SK-N-SH (cell line): ENCODE data around the gene UEVLD. TPM values are rescaled to one million over a fixed set of nuclear protein-coding genes. Genes with fewer than 3 reads are reported as not detected.

Experiments
- CTCF ChIA-PET: fragments of 300-600, 350-600 bp; formaldehyde crosslinking; extraction: SDS; loops from one replicate; lab custom pipeline; 2021; lab: Yijun Ruan, JAX
- POLR2A ChIA-PET: fragments of 350-600 bp; sonication (Branson Sonifier 250); formaldehyde crosslinking; extraction: SDS; loops from one replicate; lab custom pipeline; 2020; ENCODE audit warnings: antibody characterized with exemption, inconsistent platforms; lab: Yijun Ruan, JAX
- DNase-seq: peaks from one replicate; pipeline ENCODE4 v3.0.0; 2012
- H2AFZ ChIP-seq: fragments of 200-600 bp; sonication (generic); 2 replicates; pipeline ENCODE4 v1.8.1; 2016; ENCODE audit warnings: antibody characterized with exemption, mild to moderate bottlenecking, low read depth
- H3F3A ChIP-seq: fragments of 200-600 bp; sonication (generic); replicated peaks from 2 replicates; pipeline ENCODE3; 2016; ENCODE audit warnings: antibody characterized with exemption, mild to moderate bottlenecking; ENCODE audit not compliant: insufficient read depth
- H3K27ac ChIP-seq, 2 experiments: fragments of 200-500 bp in 1 of 2; fragments of 200-600 bp in 1 of 2; sonication (Bioruptor generic) in 1 of 2; sonication (generic), shearing (Covaris generic) in 1 of 2; 2 replicates each; pipeline versions ENCODE4 v1.5.1 to v1.6.1; 2014 to 2016; ENCODE audit warnings: low read depth in 2 of 2, inconsistent platforms in 1 of 2, low read length in 1 of 2, mild to moderate bottlenecking in 1 of 2, mixed read lengths in 1 of 2
- H3K27me3 ChIP-seq: fragments of 200-600 bp; sonication (generic), shearing (Covaris generic); 2 replicates; pipeline ENCODE4 v1.6.1; 2016; ENCODE audit warnings: mixed run types; ENCODE audit not compliant: insufficient read depth
- H3K36me3 ChIP-seq, 2 experiments: fragments of 200-500 bp in 1 of 2; fragments of 200-600 bp in 1 of 2; sonication (Bioruptor generic) in 1 of 2; sonication (generic) in 1 of 2; replicated peaks in 1 of 2; 2 replicates each; pipeline versions ENCODE3 to v1.5.1; 2014 to 2016; ENCODE audit warnings: low read length in 1 of 2, mild to moderate bottlenecking in 1 of 2; ENCODE audit not compliant: insufficient read depth in 2 of 2, control insufficient read depth in 1 of 2
- H3K4me1 ChIP-seq, 2 experiments: fragments of 200-500 bp in 1 of 2; fragments of 200-600 bp in 1 of 2; sonication (Bioruptor generic) in 1 of 2; sonication (generic), shearing (Covaris generic) in 1 of 2; 2 replicates each; pipeline versions ENCODE4 v1.5.1 to v1.6.1; 2014 to 2016; ENCODE audit warnings: low read depth in 1 of 2, low read length in 1 of 2, mixed run types in 1 of 2; ENCODE audit not compliant: insufficient read depth in 2 of 2, control insufficient read depth in 1 of 2
- H3K4me2 ChIP-seq: fragments of 200-600 bp; sonication (generic), shearing (Covaris generic); 2 replicates; pipeline ENCODE4 v1.6.1; 2017; ENCODE audit warnings: mixed run types
- H3K4me3 ChIP-seq, 2 experiments: fragments of 200-500 bp in 1 of 2; fragments of 200-600 bp in 1 of 2; sonication (Bioruptor generic) in 1 of 2; sonication (generic), shearing (Covaris generic) in 1 of 2; 2 replicates each; pipeline versions ENCODE4 v1.5.1 to v1.8.1; 2014 to 2016; ENCODE audit warnings: low read depth in 2 of 2, inconsistent platforms in 1 of 2, low read length in 1 of 2, mild to moderate bottlenecking in 1 of 2, mixed read lengths in 1 of 2, moderate library complexity in 1 of 2
- H3K79me2 ChIP-seq: fragments of 200-600 bp; sonication (generic); 2 replicates; pipeline ENCODE4 v1.8.1; 2017; ENCODE audit warnings: mild to moderate bottlenecking; ENCODE audit not compliant: insufficient read depth
- H3K9ac ChIP-seq: fragments of 200-600 bp; sonication (generic); 2 replicates; pipeline ENCODE4 v1.6.1; 2017; ENCODE audit warnings: mixed run types
- H3K9me2 ChIP-seq: fragments of 200-600 bp; sonication (generic); 2 replicates; pipeline ENCODE4 v1.6.1; 2017; ENCODE audit warnings: mixed run types
- H3K9me3 ChIP-seq: fragments of 200-600 bp; sonication (generic); 2 replicates; pipeline ENCODE4 v1.6.1; 2017; ENCODE audit warnings: mixed run types, mild to moderate bottlenecking, moderate library complexity
- H4K20me1 ChIP-seq: fragments of 200-600 bp; sonication (generic); 2 replicates; pipeline ENCODE4 v1.6.1; 2017; ENCODE audit warnings: mild to moderate bottlenecking, mixed run types; ENCODE audit not compliant: insufficient read depth
- CHD2 ChIP-seq: fragments of 150-350 bp; IDR thresholded peaks from 2 replicates; pipeline ENCODE4 v1.6.1; 2018; ENCODE audit warnings: low read length; ENCODE audit not compliant: partially characterized antibody
- ELF1 ChIP-seq: IDR thresholded peaks from 2 replicates; pipeline ENCODE4 v1.4.0; 2012
- FOSL2 ChIP-seq: IDR thresholded peaks from 2 replicates; pipeline ENCODE4 v1.4.0; 2012; ENCODE audit warnings: low read depth, mild to moderate bottlenecking, moderate library complexity, borderline replicate concordance
- FOXM1 ChIP-seq: IDR thresholded peaks from 2 replicates; pipeline ENCODE4 v1.4.0; 2012; ENCODE audit warnings: low read depth, mild to moderate bottlenecking
- MEF2A ChIP-seq: IDR thresholded peaks from 2 replicates; pipeline ENCODE4 v1.4.0; 2012; ENCODE audit warnings: low read depth, borderline replicate concordance
- MXI1 ChIP-seq: IDR thresholded peaks from 2 replicates; pipeline ENCODE4 v1.6.1; 2012; ENCODE audit warnings: mild to moderate bottlenecking, low read depth, low read length, improper control_type of control experiment
- PBX3 ChIP-seq: IDR thresholded peaks from 2 replicates; pipeline ENCODE4; 2012
- RAD21 ChIP-seq: IDR thresholded peaks from 2 replicates; pipeline ENCODE4 v1.6.1; 2012; ENCODE audit warnings: mild to moderate bottlenecking, low read length
- RCOR1 ChIP-seq: fragments of 150-350 bp; IDR thresholded peaks from 2 replicates; pipeline ENCODE4 v1.6.1; 2017; ENCODE audit warnings: antibody characterized with exemption, low read length
- REST ChIP-seq: IDR thresholded peaks from 2 replicates; pipeline ENCODE4 v1.6.1; 2012; ENCODE audit warnings: mild to moderate bottlenecking, low read depth, low read length, moderate library complexity
- RXRA ChIP-seq: IDR thresholded peaks from 2 replicates; pipeline ENCODE4 v1.4.0; 2012; ENCODE audit warnings: low read depth, mild to moderate bottlenecking, borderline replicate concordance
- SMC3 ChIP-seq: IDR thresholded peaks from 2 replicates; pipeline ENCODE4 v1.6.1; 2012; ENCODE audit warnings: low read depth, low read length, improper control_type of control experiment
- TAF1 ChIP-seq: IDR thresholded peaks from 2 replicates; pipeline ENCODE4 v1.6.1; 2012; ENCODE audit warnings: low read depth, mild to moderate bottlenecking, low read length, moderate library complexity, borderline replicate concordance
- USF2 ChIP-seq: fragments of 150-350 bp; IDR thresholded peaks from 2 replicates; pipeline ENCODE4 v1.6.1; 2017; ENCODE audit warnings: antibody characterized with exemption, low read length, low read depth, borderline replicate concordance
- ZBTB33 ChIP-seq: IDR thresholded peaks from 2 replicates; pipeline ENCODE4 v1.4.0; 2012; ENCODE audit warnings: low read depth, borderline replicate concordance
- whole genome bisulfite sequencing: methylation state at CpG from one replicate; pipeline ENCODE4 v1.1.6; 2017; ENCODE audit warnings: low lambda C conversion rate; 5-methylcytosine and 5-hydroxymethylcytosine counted together
- polyA plus RNA-seq, 3 experiments: library from polyadenylated mRNA; depleted of rRNA; stranded (reverse); fragments of >200 nt; gene quantifications; 2 replicates each; pipeline ENCODE4 v1.2.3, GENCODE V29; 2012

The UEVLD gene
- polyA plus RNA-seq, 1 of the 3 experiments (the other 2 are of a cell fraction), result 8.9 TPM

GRCh38 chr11:18578975-18579598 lies 9.4 kb downstream of the UEVLD start:
- Histone ChIP-seq H3K9me3 (no peaks in the 10 kb centered on the region), H3K9me2 (no peaks in the 10 kb centered on the region), H3F3A (peaks cover 5% of the 10 kb centered on the region), H3K36me3 (peaks cover 21 to 41% of the 10 kb centered on the region in 2 experiments), H4K20me1 (no peaks in the 10 kb centered on the region), H3K4me2 (no peak overlapping the region), H3K27ac (no peak overlapping the region), H3K9ac (no peak overlapping the region), H3K79me2 (peaks cover 26% of the 10 kb centered on the region), H3K4me3 (no peak overlapping the region), H3K27me3 (no peaks in the 10 kb centered on the region), H2AFZ (no peak overlapping the region), H3K4me1 (no peaks in the 10 kb centered on the region)
- 88% methylated on average over 14 of the region's 14 CpGs for WGBS
- TF ChIP-seq ELF1, result no peak
- TF ChIP-seq PBX3, result no peak
- TF ChIP-seq FOXM1, result no peak
- no peak for TF ChIP-seq ZBTB33
- TF ChIP-seq MEF2A, result no peak
- TF ChIP-seq RAD21, result no peak
- TF ChIP-seq USF2, result no peak
- no peak for TF ChIP-seq RCOR1
- no peak for TF ChIP-seq FOSL2
- TF ChIP-seq TAF1, result no peak
- no peak for TF ChIP-seq SMC3
- TF ChIP-seq MXI1, result no peak
- TF ChIP-seq CHD2, result no peak
- TF ChIP-seq REST, result no peak
- no peak for TF ChIP-seq RXRA
- POLR2A ChIA-PET, result no interaction called here
- CTCF ChIA-PET, result interaction anchor here (0.6 to 1.5 kb wide), 5 partner anchors 9 to 375 kb away, joined by 3 to 4 read pairs (median 3); partner anchors contain the start of gene UEVLD
- no peak for DNase-seq
